Endothelial cell of umbilical vein (primary cell): Measurements from ENCODE around the gene TM6SF1. TPM values are rescaled to one million over a fixed set of nuclear protein-coding genes. Genes with fewer than 3 reads are reported as not detected.

ENCODE experiments used
- BruUV-seq: library from RNA; stranded (reverse); fragments of 400-500 nt; replicated peaks from 2 replicates; lab custom pipeline; 2021; lab: Mats Ljungman, UMichigan
- CTCF ChIA-PET: fragments of 300-600, 350-600 bp; sonication (Branson Sonifier 250); formaldehyde crosslinking; loops from one replicate; lab custom pipeline; 2021; ENCODE audit warnings: antibody characterized with exemption, inconsistent platforms; lab: Charles Lee
- POLR2A ChIA-PET: fragments of 300-600, 350-600 bp; sonication (Branson Sonifier 250); formaldehyde crosslinking; loops from one replicate; lab custom pipeline; 2021; ENCODE audit warnings: antibody characterized with exemption, inconsistent platforms; lab: Charles Lee
- DNase-seq: peaks from one replicate; pipeline ENCODE4 v3.0.0-alpha.2; 2011; ENCODE audit warnings: low read depth, low spot score
- FAIRE-seq: peaks from 2 replicates; lab custom pipeline; 2011; peaks lifted over from hg19 to GRCh38; lab: Jason Lieb, UNC
- H2AFZ ChIP-seq: 2 replicates; pipeline ENCODE4 v1.6.0; 2012; ENCODE audit warnings: low read depth, low read length, control low read depth, inconsistent platforms
- H3K27ac ChIP-seq: 2 replicates; pipeline ENCODE4 v1.5.1; 2011; ENCODE audit warnings: low read depth, mild to moderate bottlenecking, control low read depth, low read length, moderate library complexity; ENCODE audit not compliant: insufficient read depth
- H3K27me3 ChIP-seq, 2 experiments: 2 replicates each; pipeline versions ENCODE4 v1.6.0 to v1.6.1; 2011; ENCODE audit warnings: low read length in 2 of 2, mixed read lengths in 1 of 2; ENCODE audit not compliant: control insufficient read depth in 2 of 2, insufficient read depth in 2 of 2
- H3K36me3 ChIP-seq, 2 experiments: 2 replicates in 1 of 2; 3 replicates in 1 of 2; pipeline ENCODE4 v1.5.1; 2011; ENCODE audit warnings: low read length in 2 of 2, mild to moderate bottlenecking in 1 of 2, moderate library complexity in 1 of 2; ENCODE audit not compliant: control insufficient read depth in 2 of 2, insufficient read depth in 2 of 2; ENCODE audit errors: extremely low read depth in 1 of 2
- H3K4me1 ChIP-seq: 3 replicates; pipeline ENCODE4 v1.5.1; 2011; ENCODE audit warnings: mild to moderate bottlenecking, low read length; ENCODE audit not compliant: control insufficient read depth, insufficient read depth; ENCODE audit errors: extremely low read depth
- H3K4me2 ChIP-seq: 2 replicates; pipeline ENCODE4 v1.6.1; 2011; ENCODE audit warnings: low read length, control low read depth, mixed read lengths; ENCODE audit not compliant: insufficient read depth
- H3K4me3 ChIP-seq, 3 experiments: fragments of 200-600 bp in 1 of 3; sonication (generic), shearing (Covaris generic) in 1 of 3; replicated peaks in 1 of 3; 2 replicates each; pipeline ENCODE4 v1.5.1; 2011 to 2016; ENCODE audit warnings: control low read depth in 3 of 3, low read length in 3 of 3, mild to moderate bottlenecking in 2 of 3, inconsistent platforms in 1 of 3, low read depth in 1 of 3, moderate library complexity in 1 of 3; ENCODE audit not compliant: insufficient read depth in 1 of 3
- H3K79me2 ChIP-seq: 2 replicates; pipeline ENCODE4 v1.6.0; 2012; ENCODE audit warnings: low read length, inconsistent platforms; ENCODE audit not compliant: control insufficient read depth, insufficient read depth
- H3K9ac ChIP-seq: replicated peaks from 2 replicates; pipeline ENCODE3; 2011; ENCODE audit warnings: low read length, control low read depth; ENCODE audit not compliant: insufficient read depth; ENCODE audit errors: extremely low read depth
- H3K9me1 ChIP-seq: replicated peaks from 3 replicates; pipeline ENCODE4 v1.6.0; 2011; ENCODE audit warnings: mild to moderate bottlenecking, low read length; ENCODE audit not compliant: control insufficient read depth, insufficient read depth; ENCODE audit errors: extremely low read depth
- H3K9me3 ChIP-seq: replicated peaks from 2 replicates; pipeline ENCODE4 v1.5.1; 2012; ENCODE audit warnings: low read length, inconsistent platforms; ENCODE audit not compliant: control insufficient read depth, insufficient read depth
- H4K20me1 ChIP-seq: replicated peaks from 2 replicates; pipeline ENCODE3; 2011; ENCODE audit warnings: mild to moderate bottlenecking, low read length; ENCODE audit not compliant: control insufficient read depth, insufficient read depth; ENCODE audit errors: extremely low read depth
- CTCF ChIP-seq, 2 donors: IDR thresholded peaks; 1 replicate in 1 of 2; 2 replicates in 1 of 2; pipeline ENCODE4 v1.5.1; 2011; ENCODE audit warnings: low read length in 2 of 2, mild to moderate bottlenecking in 2 of 2, moderate library complexity in 2 of 2, control low read depth in 1 of 2, inconsistent platforms in 1 of 2, low read depth in 1 of 2; ENCODE audit not compliant: insufficient read depth in 1 of 2; ENCODE audit errors: extremely low read depth in 1 of 2
- FOS ChIP-seq: IDR thresholded peaks from 2 replicates; pipeline ENCODE4 v1.6.1; 2011; ENCODE audit warnings: mild to moderate bottlenecking, low read length, moderate library complexity, borderline replicate concordance; ENCODE audit not compliant: insufficient read depth
- GATA2 ChIP-seq: IDR thresholded peaks from 2 replicates; pipeline ENCODE4 v1.7.0; 2011; ENCODE audit warnings: low read depth, mild to moderate bottlenecking, moderate library complexity, mixed read lengths, low read length; ENCODE audit not compliant: insufficient read length, insufficient read depth
- MAX ChIP-seq: IDR thresholded peaks from 2 replicates; pipeline ENCODE4 v1.6.1; 2011; ENCODE audit not compliant: insufficient read depth, insufficient read length
- POLR2AphosphoS5 ChIP-seq: IDR thresholded peaks from 2 replicates; pipeline ENCODE4 v1.6.1; 2012; ENCODE audit warnings: low read depth, mild to moderate bottlenecking, control low read depth, low read length, moderate library complexity; ENCODE audit not compliant: insufficient read depth
- dilution Hi-C: fragments of 300-500 bp; cut with MboI; formaldehyde crosslinking; loops from one replicate; pipeline ENCODE4 v1.15.0; 2019; ENCODE audit warnings: low sequenced_read_pairs; ENCODE audit not compliant: extremely low pct_ligation_motif_present
- intact Hi-C: fragments of 100-400 bp; cut with micrococcal nuclease; formaldehyde crosslinking; loops from one replicate; pipeline ENCODE4 v1.10.0; 2022
- polyA plus RNA-seq, 4 experiments: library from polyadenylated mRNA; depleted of rRNA in 3 of 4; stranded (reverse) in 3 of 4; unstranded in 1 of 4; fragments of >200 nt; gene quantifications; 2 replicates each; pipeline versions ENCODE4 v1.2.1 to v1.2.3, GENCODE V29; 2011 to 2012; ENCODE audit warnings: missing spikeins in 1 of 4
- total RNA-seq: library from RNA; stranded (reverse); gene quantifications from 2 replicates; pipeline ENCODE4 v1.2.3, GENCODE V29; 2021

TM6SF1 gene
- total and polyA plus RNA-seq, 2 donors (not counting 3 experiments of a cell fraction or from before 2014, with no cell fraction given): 26.5 to 38.0 TPM

- no peak for TF ChIP-seq GATA2
- no peak for TF ChIP-seq FOS
- TF ChIP-seq CTCF (IDR thresholded peaks at IDR 0.05; ENCODE audit: extremely low read depth in 1 of 2, insufficient read depth in 1 of 2, low read depth in 1 of 2, low read length in 2 of 2): no peak
- no peak for TF ChIP-seq POLR2AphosphoS5
- TF ChIP-seq MAX: no peak
- H4K20me1 ChIP-seq: peaks cover 21% of the 10 kb centered on the region
- H3K4me1 ChIP-seq: peaks cover 33% of the 10 kb centered on the region
- no peak overlapping the region for H3K27ac ChIP-seq
- dilution Hi-C loops (no loop called here), intact Hi-C loops (no loop called here)
- no peak overlapping the region for H3K4me3 ChIP-seq
- DNase-seq (no peak), FAIRE-seq (no peak)
- H3K9ac ChIP-seq: no peak overlapping the region
- H3K9me3 ChIP-seq: no peaks in the 10 kb centered on the region
- H3K27me3 ChIP-seq: no peaks in the 10 kb centered on the region
- H2AFZ ChIP-seq: no peak overlapping the region
- H3K79me2 ChIP-seq: peaks cover 89% of the 10 kb centered on the region
- peaks cover 3% of the 10 kb centered on the region for H3K9me1 ChIP-seq
- peak overlapping the region; percentile 16 for H3K4me2 ChIP-seq
- H3K36me3 ChIP-seq: no peaks in the 10 kb centered on the region
- ChIA-PET CTCF (interaction anchor here (0.8 to 1.1 kb wide), 4 partner anchors 31 to 52 kb away, joined by 3 to 5 read pairs (median 3); no protein-coding TSS in a partner anchor), POLR2A (no interaction called here)
- BruUV-seq: no TSS peak
These were observed 44.7 kb upstream of the TM6SF1 start for GRCh38 chr15:83062768-83063180.
